ENCODE data around the gene LMBR1. TPM values are rescaled to one million over a fixed set of nuclear protein-coding genes. Genes with fewer than 3 reads are reported as not detected.

Gene LMBR1
- total and polyA plus RNA-seq, 2 of the 4 experiments (the other 2 are of a cell fraction), result 11.9 to 19.9 TPM

DNA sequence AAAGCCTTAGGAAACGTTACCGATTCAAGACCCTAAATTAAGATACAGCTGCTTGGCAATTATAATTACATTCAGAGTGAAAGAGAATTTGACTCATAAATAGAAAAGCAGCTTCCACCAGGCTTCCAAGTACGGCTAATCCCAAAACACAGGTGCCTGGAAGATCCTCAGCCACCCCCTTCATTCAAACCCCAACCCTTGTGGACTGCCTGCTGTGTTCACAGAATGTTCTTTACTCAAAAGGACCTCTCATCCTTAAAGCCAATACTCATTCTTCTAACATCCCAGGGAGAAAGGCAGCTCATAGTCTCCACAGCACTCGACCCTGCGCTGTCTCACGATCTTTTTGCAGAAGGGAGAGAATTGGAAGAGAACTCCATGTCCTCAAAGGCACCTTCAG lies 219.5 kb downstream of the LMBR1 start:
- Histone ChIP-seq H2AFZ (replicated peaks; ENCODE audit: low read length, poor library complexity) (no peak overlapping the region), H3K18ac (ENCODE audit: low read depth, low read length) (no peak overlapping the region), H3K56ac (ENCODE audit: extremely low read depth, insufficient read depth, low read length) (no peak overlapping the region), H3K4me2 (ENCODE audit: low read depth, low read length) (no peak overlapping the region), H3K4ac (ENCODE audit: low read depth, low read length) (no peak overlapping the region), H3K27me3 (ENCODE audit: control insufficient read depth, insufficient read depth, low read length) (no peaks in the 10 kb centered on the region), H3K14ac (replicated peaks; ENCODE audit: low read depth, low read length) (no peak overlapping the region), H4K20me1 (ENCODE audit: insufficient read depth, low read length) (no peaks in the 10 kb centered on the region), H3K27ac (ENCODE audit: insufficient read depth, low read length) (no peak overlapping the region), H3K4me1 (ENCODE audit: control insufficient read depth, insufficient read depth, low read length) (no peaks in the 10 kb centered on the region), H2BK5ac (ENCODE audit: low read depth, low read length, poor library complexity, severe bottlenecking) (no peak overlapping the region), H3K9ac (ENCODE audit: low read depth, low read length) (no peak overlapping the region), H2AK5ac (ENCODE audit: low read depth, low read length) (no peak overlapping the region), H3K79me1 (ENCODE audit: low read depth in 1 of 2, low read length in 2 of 2) (no peaks in the 10 kb centered on the region), H3K23ac (ENCODE audit: low read depth, low read length) (no peak overlapping the region), H2AK9ac (replicated peaks; ENCODE audit: low read depth, low read length, poor library complexity) (no peak overlapping the region), H3K4me3 (ENCODE audit: insufficient read depth, low read depth, low read length) (no peak overlapping the region), H4K5ac (ENCODE audit: low read depth, low read length) (no peak overlapping the region), H2BK15ac (ENCODE audit: low read depth, low read length) (no peak overlapping the region), H3K9me1 (ENCODE audit: insufficient read depth, low read length) (peaks cover 3% of the 10 kb centered on the region; the same call in 1 of the 2 replicates), H4K8ac (ENCODE audit: low read depth in 2 of 2, low read length in 2 of 2) (no peak overlapping the region), H3K36me3 (ENCODE audit: control insufficient read depth, insufficient read depth, low read length) (peaks cover 8% of the 10 kb centered on the region; the same call in 1 of the 2 replicates), H2BK120ac (ENCODE audit: low read depth, low read length) (no peak overlapping the region), H3K9me3 (ENCODE audit: control insufficient read depth, insufficient read depth, low read length) (no peaks in the 10 kb centered on the region), H4K91ac (ENCODE audit: insufficient read depth, low read depth, low read length) (no peak overlapping the region), H2BK20ac (ENCODE audit: low read depth, low read length) (no peak overlapping the region)
- ChIA-PET POLR2A (ENCODE audit: unreplicated experiment) (no interaction called here), CTCF (no interaction called here)
- BruUV-seq (replicated peaks), result no TSS peak
- dilution Hi-C loops (cut with HindIII; ENCODE audit: low sequenced_read_pairs, unreplicated experiment) (no loop called here), intact Hi-C loops (cut with micrococcal nuclease) (no loop called here), in situ Hi-C loops (cut with MboI; ENCODE audit: low sequenced_read_pairs) (no loop called here)
- no CpG with 5 or more reads among the region's 6 CpGs for WGBS, 2 experiments (ENCODE audit: extremely low coverage in 2 of 2, insufficient read length in 1 of 2)
- TF ChIP-seq BHLHE40 (IDR thresholded peaks at IDR 0.05; ENCODE audit: low read depth, low read length), result no peak
- no peak for DNase-seq
- ATAC-seq (ENCODE audit: low read depth), result no peak

Data from IMR-90 (cell line).